Nephron progenitor cell (in vitro differentiated cells): Measurements from ENCODE around the gene MSI2.

Experiments used
- DNase-seq: peaks from one replicate; pipeline ENCODE4 v3.0.0; 2021
- H3K27ac Mint-ChIP-seq: 2 replicates; pipeline ENCODE4 v1.8.0; 2021; ENCODE audit warnings: mild to moderate bottlenecking, moderate library complexity, mixed read lengths
- H3K27me3 Mint-ChIP-seq: 2 replicates; pipeline ENCODE4 v1.8.0; 2021; ENCODE audit warnings: mild to moderate bottlenecking, low read depth, mixed read lengths; ENCODE audit not compliant: poor library complexity
- H3K36me3 Mint-ChIP-seq: 2 replicates; pipeline ENCODE4 v1.8.0; 2021; ENCODE audit warnings: low read depth, mixed read lengths
- H3K4me1 Mint-ChIP-seq: 2 replicates; pipeline ENCODE4 v1.8.0; 2021; ENCODE audit warnings: mixed read lengths
- H3K4me3 Mint-ChIP-seq: 2 replicates; pipeline ENCODE4 v1.8.0; 2021; ENCODE audit warnings: mild to moderate bottlenecking, moderate library complexity, mixed read lengths
- H3K9me3 Mint-ChIP-seq: 2 replicates; pipeline ENCODE4 v1.8.0; 2021; ENCODE audit warnings: mild to moderate bottlenecking, moderate library complexity, mixed read lengths
- CTCF ChIP-seq: fragments of 200-600 bp; sonication (generic); IDR thresholded peaks from 2 replicates; pipeline ENCODE4 v1.5.0; 2021; ENCODE audit warnings: antibody characterized with exemption

Gene MSI2

GRCh38 chr17:57682701-57683100 is 426.4 kb downstream of the MSI2 start:
- peaks cover 17% of the 10 kb centered on the region for H3K4me1 Mint-ChIP-seq
- H3K36me3 Mint-ChIP-seq, result peaks cover 58% of the 10 kb centered on the region
- no peak overlapping the region for H3K4me3 Mint-ChIP-seq
- no peak for TF ChIP-seq CTCF
- peaks cover 12% of the 10 kb centered on the region for H3K9me3 Mint-ChIP-seq
- H3K27me3 Mint-ChIP-seq, result no peaks in the 10 kb centered on the region
- DNase-seq, result no peak
- peak overlapping the region; percentile 85 for H3K27ac Mint-ChIP-seq

GRCh38 chr17:57684711-57685498 is 428.6 kb downstream of the MSI2 start:
- no peak overlapping the region for H3K4me3 Mint-ChIP-seq
- peaks cover 24% of the 10 kb centered on the region for H3K9me3 Mint-ChIP-seq
- H3K4me1 Mint-ChIP-seq, result peaks cover 11% of the 10 kb centered on the region
- H3K27me3 Mint-ChIP-seq, result peaks cover 2% of the 10 kb centered on the region
- peak overlapping the region; percentile 72 for H3K27ac Mint-ChIP-seq
- peaks cover 48% of the 10 kb centered on the region for H3K36me3 Mint-ChIP-seq
- no peak for DNase-seq
- no peak for TF ChIP-seq CTCF

GRCh38 chr17:57685499-57686132 is 429.3 kb downstream of the MSI2 start:
- Mint-ChIP-seq H3K9me3 (peaks cover 24% of the 10 kb centered on the region), H3K27me3 (peaks cover 2% of the 10 kb centered on the region), H3K36me3 (peaks cover 43% of the 10 kb centered on the region), H3K4me1 (peaks cover 11% of the 10 kb centered on the region), H3K27ac (peak overlapping the region; percentile 72), H3K4me3 (no peak overlapping the region)
- no peak for TF ChIP-seq CTCF
- no peak for DNase-seq

- Mint-ChIP-seq H3K27ac (no peak overlapping the region), H3K4me1 (peaks cover 11% of the 10 kb centered on the region), H3K9me3 (peaks cover 38% of the 10 kb centered on the region), H3K27me3 (peaks cover 2% of the 10 kb centered on the region), H3K4me3 (no peak overlapping the region), H3K36me3 (peaks cover 41% of the 10 kb centered on the region)
- no peak for TF ChIP-seq CTCF
- DNase-seq, result no peak
Observed at GRCh38 chr17:57687642-57688041, 431.3 kb downstream of the MSI2 start.

GRCh38 chr17:57689254-57689653 is 432.9 kb downstream of the MSI2 start:
- Mint-ChIP-seq H3K4me1 (no peaks in the 10 kb centered on the region), H3K9me3 (peaks cover 49% of the 10 kb centered on the region), H3K4me3 (no peak overlapping the region), H3K27me3 (peaks cover 2% of the 10 kb centered on the region), H3K36me3 (peaks cover 36% of the 10 kb centered on the region), H3K27ac (no peak overlapping the region)
- DNase-seq, result no peak
- no peak for TF ChIP-seq CTCF
